Left hindlimb (tissue), 1 donor: ENCODE results near the gene UAP1L1.

Source experiments
- DNase-seq: peaks from one replicate; pipeline ENCODE4 v3.0.0-alpha.2; 2018

UAP1L1 gene

DNA sequence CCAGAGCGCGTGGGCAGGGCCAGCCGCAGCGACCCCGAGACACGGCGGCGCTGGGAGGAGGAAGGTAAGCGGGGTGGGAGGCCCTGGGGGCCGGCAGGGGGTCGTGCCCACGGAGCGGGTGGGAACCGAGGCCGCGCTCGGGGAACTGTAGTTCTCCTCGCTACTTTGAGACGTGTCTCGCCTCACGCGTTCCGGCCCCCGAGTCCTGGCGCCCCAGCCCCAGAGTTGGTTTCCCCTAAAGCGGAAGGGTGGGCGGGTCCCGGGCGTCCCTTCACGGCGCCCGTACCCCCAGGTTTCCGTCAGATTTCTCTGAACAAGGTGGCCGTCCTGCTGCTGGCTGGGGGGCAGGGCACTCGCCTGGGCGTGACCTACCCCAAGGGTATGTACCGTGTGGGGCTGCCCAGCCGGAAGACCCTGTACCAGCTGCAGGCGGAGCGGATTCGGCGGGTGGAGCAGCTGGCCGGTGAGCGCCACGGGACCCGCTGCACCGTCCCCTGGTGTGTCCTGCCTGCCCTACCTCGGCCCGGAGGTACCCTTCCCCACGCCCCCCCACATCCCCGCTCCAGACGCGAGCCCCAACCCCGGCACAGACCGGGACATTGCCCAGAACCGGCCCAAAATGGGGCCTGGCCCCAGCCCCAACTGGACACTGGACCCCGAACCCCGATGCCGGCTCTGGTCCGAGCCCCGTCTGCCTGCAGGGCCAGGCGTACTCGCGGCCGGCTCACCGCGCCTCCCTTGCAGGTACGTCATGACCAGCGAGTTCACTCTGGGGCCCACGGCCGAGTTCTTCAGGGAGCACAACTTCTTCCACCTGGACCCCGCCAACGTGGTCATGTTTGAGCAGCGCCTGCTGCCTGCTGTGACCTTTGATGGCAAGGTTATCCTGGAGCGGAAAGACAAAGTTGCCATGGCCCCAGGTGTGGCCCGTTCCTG is 709 bp downstream of the UAP1L1 start:
- no peak for DNase-seq

DNA sequence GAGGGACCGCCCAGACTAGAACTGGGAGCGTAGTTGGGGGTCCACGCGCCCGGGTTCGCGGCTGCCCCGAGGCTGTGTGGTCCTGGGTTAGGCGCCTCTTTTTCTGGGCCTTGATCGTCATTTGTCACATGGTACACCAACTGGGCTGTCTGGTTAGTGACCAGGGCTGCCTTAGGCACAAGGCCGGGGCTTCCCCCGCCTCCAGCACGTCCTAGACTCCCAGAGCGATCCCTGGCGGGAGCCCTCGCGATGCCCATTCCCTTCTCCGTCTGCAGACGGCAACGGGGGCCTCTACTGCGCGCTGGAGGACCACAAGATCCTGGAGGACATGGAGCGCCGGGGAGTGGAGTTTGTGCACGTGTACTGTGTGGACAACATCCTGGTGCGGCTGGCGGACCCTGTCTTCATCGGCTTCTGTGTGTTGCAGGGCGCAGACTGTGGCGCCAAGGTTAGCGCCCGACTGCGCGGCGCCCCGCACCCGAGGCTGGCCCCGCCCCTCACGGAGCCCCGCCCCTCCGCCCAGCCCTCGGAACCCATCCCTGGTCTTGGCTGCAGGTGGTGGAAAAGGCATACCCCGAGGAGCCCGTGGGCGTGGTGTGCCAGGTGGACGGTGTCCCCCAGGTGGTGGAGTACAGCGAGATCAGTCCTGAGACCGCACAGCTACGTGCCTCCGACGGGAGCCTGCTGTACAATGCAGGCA is 1.5 kb downstream of the UAP1L1 start:
- no peak for DNase-seq

DNA sequence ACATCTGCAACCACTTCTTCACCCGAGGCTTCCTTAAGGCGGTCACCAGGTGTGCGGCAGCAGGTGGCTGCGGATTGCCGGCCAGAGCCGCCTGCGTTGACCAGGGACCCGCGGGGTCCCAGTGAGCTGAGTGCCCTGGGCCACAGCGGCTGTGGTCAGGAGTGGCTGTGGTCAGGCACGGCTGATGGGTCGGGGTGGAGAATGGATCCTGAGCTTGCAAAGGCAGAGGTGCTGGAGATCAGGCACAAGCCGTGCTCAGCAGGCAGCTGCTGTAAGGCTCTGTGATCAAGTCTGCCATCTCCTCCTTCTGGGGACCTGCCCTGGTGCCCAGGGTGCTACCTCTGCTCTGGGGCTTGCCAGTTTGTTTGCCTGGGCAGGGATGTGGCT is 2.1 kb downstream of the UAP1L1 start:
- no peak for DNase-seq

DNA sequence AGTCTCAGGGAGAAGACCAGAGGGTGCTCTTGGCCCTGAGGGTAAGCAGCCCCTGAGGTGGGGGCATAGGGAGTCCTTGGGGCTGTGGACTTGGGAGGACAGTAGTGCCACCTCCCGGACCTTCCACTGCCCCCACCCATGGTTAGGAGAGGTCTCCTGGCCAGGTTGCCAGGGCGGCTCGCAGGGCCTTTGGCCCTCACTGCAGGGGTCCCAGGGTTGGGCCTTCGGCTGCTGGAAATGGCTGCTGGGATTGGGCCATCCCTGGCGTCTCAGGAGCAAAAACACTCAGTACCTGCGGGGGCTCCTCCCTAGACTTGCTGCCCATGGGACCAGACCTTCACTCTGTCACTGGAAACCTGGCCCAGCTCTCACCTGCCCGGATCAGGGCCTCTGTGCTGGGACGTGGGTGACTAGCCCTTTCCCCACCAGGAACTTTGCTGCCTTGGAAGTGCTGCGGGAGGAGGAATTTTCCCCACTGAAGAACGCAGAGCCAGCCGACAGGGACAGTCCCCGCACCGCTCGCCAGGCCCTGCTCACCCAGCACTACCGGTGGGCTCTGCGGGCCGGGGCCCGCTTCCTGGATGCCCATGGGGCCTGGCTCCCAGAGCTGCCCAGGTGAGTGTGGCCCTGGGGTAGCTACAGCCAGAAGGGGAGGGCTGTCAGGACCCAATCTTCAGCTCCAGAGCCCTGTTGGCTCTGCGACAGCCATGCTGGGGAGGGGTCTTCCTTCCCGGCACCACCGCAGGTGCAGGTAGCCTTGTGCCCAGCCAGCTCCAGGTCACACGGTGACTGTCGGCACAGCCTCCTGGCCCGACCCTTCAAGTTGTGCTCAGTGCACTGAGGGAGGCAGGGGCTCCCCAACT is 3.2 kb downstream of the UAP1L1 start:
- no peak for DNase-seq

DNA sequence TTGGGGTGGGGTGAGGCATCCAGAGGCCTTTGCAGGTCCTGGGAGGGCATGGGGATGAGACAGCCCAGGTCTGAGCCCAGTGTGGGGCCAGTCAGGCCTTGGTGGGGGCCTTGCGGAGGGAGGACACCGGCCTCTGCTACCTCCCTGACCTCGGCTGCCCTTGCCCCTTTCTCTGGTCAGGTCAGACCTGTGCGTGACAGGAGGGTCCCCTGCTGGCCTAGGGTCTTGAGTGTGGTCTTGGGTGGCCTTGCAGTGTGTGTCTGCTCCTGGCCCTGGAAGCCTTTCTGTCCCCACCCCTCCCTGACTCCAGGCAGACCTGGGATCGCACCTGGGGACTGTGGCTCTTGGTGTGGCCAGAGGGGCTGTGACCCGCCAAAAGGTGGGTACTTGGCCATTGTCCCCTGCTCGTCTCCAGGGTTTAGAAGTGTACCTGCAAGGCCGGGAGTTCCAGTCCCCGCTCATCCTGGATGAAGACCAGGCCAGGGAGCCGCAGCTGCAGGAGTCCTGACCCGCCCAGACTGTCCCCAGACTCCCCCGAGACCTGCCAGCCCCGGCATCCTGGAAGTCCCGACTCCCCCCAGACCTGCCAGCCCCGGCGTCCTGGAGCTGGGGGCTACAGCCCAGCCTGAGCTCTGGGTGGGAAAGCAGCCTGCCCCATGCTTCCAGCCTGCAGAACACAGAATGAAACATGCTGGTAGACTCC is 5.1 kb downstream of the UAP1L1 start:
- DNase-seq, result no peak

DNA sequence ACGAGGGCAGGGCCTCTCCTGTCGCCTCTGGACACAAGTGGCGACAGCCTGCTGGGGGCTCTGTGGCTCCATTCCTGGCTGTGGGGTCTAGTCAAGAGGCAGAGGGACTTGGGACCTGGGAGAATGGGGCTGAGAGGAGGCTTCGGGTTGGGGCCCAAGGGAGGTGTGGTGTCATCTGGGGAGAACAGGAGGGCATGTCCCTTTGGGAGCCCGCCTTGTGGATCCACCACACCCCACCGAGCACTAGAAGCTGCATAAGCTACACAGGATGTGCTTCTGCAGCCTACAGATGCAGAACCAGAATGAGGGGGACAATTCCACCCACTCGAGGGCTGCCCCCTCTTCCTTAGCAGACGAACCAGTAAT is 5.6 kb downstream of the UAP1L1 start:
- DNase-seq, result no peak

DNA sequence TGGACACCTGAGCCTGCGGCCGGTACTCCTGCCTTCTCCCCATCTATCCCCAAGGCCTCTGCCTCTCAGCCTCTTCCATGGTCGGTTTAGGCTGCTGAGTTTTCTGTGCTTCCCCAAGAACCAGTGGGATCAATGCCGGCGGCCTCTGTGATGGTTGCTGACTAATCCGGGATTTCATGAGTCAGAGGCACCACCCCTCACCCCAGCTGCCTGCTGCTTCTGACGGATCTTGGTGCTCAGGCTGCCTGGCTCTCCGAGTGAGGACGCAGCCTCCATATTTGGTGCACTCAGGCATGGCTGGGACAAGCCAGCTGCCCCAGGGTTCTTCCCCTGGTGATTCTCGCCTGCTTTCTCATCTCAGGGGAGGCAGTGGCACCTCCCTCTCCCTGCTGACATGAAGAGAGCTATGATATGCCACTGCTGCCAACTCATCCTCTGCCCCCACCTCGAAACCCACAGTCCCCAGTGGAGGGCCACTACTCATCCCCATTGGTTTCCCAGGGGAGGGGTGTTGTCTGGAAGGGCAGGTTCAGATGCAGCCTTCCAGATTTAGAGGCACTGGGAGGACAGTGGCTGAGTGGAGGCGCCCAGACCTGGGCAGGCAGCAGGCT is 6.2 kb downstream of the UAP1L1 start:
- DNase-seq, result no peak

DNA sequence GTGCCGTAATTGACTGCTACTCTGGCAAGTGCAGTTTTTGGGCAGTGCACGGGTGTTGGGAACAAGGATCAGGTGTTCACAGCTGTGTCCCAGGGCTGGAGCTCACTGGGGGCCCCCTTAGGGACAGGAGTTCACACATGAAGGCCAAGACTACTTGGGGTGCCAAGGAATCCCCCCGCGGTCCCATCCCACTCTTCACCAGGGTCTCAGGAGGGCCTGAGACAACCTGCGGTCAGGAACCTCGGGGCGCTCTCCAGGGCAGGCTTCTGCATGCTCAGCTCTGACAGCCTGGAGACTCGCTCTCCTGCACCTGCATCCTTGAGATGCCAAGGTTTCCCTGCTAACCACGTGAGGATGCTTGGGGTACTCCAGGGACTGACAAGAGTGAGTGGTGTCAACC is 7.2 kb downstream of the UAP1L1 start:
- no peak for DNase-seq

DNA sequence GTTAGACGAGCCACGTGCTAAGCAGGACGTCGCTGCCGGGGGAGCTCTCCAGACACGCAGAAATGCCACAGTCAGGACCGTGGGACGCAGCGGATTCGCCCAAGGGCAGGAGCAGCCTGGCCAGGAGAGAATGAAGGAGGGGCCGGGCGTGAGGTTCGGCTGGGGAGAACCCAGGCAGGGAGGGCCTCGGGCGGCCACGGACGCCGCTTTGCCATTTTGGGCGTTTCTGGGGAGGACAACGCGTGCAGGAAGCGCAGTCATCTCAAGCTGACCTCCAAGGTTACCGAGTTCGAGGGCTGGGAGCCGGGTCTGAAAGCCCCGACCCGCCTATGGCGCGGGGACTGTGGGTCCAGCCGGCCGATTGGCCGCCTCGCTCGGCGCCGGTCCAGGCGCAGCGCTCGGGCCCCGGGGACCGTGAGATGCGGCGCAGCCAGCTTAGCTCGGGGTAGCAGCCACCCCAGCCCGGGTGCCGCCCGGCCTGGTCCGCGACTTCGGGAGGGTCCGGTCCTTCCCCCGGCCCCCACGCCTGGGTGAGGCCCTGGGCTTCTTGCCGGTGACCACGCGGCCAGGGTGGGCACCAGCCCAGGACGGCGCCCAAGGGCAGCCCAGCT is 8.7 kb downstream of the UAP1L1 start:
- no peak for DNase-seq

DNA sequence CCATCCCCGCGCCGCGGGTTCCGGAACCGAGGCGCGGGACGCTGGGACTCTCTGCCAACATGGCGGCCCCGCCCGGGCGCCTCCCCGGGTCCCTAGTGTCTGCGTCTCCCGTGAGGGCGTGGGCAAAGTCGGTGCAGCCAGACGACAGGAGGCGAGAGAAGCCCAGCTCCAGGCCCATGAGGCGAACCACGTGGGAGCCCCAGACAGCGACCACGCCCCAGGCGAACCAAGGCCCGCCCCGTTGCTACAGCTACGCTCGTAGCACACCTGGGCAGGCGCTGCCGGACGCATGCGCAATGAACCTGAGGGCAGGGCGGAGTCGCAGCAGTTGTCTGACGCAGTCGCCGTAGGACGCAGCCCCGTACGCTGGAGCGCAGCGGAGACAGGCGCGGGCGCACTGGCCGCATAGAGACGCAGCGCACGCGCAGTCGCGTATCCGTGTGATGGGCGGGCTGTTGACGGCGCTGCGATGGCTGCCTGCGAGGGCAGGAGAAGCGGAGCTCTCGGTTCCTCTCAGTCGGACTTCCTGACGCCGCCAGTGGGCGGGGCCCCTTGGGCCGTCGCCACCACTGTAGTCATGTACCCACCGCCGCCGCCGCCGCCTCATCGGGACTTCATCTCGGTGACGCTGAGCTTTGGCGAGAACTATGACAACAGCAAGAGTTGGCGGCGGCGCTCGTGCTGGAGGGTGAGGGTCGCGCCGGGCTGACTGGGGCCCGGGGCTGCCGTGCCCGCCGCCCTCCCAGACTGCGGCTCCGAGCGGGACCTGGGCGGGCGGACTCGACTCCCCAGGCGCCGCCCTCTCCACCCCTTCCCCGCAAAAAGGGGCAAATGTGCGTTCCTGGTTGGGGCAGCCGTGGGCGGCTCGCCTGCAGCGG is 9.5 kb downstream of the UAP1L1 start, which contains the start of gene MAN1B1:
MAN1B1 (plus strand) TSS at position 455 of the 878 bp plus-strand sequence; CDS start at position 470, 15 bp downstream.
- DNase-seq, result peak; percentile 98

DNA sequence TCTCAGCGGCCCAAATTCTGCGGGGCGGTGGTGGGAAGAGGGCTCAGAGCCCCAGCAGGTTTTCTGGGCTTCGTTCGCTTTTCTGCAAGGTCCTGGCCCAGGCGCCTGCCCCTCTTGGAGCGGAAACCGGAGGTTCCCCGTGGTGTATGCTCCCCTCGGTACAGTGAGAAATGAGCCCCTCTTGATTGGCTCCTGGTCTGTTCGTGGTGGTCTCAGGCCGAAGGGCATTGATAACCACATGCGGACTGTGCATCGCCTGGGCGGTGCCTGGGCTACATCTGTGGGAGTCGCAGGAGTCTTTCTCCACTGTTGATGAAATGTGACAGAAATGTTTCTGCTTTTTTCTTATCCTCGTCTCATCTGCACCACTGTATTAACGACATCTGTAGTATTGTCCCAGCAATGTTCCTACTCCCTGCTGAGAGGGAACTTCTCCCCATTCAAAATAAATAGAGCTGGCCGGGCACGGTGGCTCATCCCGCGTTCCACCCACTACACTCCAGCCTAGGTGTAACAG is 10.2 kb downstream of the UAP1L1 start:
- DNase-seq, result no peak

DNA sequence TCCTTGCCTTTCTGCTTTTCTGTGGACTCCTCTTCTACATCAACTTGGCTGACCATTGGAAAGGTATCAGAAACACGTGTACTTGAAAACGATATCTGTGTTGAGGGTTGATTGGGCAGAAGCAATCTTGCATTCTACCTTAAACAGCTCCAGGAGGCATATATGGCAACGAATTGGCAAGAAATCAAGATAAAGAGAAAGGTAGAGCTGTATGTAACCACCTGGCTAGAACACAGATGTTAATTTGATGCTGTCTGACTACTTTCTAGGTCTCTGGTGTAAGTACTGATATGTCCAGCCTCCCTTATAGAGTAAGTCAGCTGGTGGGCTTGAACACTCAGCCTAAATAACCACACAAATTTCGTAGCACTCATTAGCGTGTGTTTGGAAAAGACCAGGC is 10.8 kb downstream of the UAP1L1 start:
- no peak for DNase-seq

DNA sequence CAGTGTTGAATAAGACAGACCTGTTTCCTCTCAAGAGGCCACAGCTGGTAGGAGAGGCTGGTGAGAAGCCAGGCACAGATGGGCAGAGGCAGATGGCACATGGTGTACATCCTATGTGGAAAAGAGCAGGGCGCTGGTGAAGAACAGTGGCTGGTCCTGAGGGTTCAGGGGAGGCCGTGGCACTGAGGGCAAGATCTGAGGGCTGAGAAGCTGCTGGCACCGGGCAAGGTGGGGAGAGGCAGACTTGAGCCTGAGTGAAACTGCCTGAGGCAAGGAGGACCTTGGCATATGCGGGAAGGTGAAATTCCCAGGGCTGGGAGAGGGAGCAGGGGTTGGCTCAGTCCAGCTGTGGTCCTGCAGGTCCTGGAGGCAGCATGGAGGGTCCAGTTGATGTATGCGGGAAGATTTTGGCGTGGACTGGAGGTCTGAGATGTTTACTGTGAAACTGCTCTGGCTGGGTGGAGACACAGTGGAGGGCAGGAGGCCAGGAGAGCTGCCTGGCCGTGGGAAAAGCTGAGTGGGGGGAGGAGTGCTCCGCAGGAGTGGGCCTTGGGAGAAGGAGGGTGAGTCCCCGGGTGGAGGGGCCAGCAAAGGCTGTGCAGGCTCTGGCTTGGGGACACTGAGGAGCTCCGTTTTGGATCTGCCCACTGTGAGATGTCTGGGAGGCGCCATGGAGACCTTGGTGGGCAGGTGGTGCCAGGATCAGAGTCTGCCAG is 12.1 kb downstream of the UAP1L1 start:
- DNase-seq, result no peak

DNA sequence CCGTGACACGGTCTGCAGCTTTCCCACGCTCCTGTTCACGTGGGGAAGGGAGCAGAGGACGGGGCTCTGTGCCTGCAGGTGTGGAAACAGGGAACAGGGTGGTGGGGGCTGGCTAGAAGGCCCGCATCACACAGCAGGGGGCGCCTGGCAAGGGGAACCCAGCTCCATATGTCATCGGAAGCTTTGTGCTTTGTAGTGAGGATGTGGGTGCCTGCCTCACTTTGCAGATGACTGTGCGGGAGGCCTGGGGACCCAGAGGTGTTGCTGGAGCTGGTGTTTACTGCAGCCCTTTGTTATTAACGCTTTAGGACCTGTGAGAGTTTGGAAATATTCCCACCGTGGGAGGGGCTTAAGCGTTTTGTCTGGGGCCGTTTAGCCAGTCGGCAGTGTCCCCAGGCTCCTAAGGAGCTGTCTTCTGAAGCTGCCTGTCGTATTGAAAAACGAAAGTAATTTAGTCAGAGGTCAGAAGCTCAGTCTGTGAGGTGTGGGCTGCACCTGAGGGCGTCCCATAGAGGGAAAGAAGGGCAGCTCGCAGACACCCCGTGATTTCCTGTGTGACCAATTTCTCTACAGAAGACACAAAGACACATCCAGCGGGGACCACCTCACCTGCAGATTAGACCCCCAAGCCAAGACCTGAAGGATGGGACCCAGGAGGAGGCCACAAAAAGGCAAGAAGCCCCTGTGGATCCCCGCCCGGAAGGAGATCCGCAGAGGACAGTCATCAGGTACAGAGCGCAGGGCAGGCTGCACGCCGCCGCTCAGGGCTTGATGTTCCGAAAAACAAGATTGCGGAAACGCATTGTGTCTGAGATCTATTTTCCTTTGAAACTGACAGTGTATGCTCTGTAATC is 18.6 kb downstream of the UAP1L1 start:
- no peak for DNase-seq

DNA sequence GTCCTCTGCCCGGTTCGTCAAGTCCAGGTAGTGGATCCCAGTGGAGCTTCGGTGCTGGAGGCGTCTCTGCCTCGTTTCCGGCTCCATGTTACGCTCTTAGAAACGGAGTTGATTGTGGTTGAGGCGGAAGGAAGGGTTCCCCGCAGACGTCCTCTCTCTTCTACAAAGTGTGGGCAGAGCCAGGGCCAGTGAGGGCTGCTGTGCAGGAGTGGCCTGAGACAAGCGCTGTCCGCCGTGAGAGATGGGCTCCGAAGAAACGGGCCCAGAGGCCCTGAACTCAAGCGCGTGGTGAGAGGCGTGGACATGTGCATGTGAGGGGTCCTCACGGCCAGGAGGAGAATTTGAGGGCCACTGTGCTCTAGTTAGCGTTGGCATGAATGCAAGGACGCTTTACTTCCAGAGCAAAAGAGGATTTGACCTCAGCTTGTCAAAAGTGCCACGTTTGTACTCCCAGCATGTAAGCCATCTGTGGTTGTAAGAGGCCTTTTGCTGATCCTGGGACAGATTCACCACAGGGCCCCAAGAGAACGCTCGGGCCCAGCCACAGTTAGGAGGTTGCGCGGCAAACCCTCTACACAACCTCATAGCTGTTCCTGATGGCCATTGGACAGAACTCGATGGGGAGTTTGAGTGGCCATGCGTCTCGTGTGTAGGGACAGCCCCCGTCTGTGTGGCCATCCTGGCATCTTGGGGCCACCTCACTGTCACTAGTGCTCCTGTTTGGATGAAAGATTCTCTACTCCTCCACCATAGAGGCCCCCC is 19.6 kb downstream of the UAP1L1 start:
- no peak for DNase-seq

DNA sequence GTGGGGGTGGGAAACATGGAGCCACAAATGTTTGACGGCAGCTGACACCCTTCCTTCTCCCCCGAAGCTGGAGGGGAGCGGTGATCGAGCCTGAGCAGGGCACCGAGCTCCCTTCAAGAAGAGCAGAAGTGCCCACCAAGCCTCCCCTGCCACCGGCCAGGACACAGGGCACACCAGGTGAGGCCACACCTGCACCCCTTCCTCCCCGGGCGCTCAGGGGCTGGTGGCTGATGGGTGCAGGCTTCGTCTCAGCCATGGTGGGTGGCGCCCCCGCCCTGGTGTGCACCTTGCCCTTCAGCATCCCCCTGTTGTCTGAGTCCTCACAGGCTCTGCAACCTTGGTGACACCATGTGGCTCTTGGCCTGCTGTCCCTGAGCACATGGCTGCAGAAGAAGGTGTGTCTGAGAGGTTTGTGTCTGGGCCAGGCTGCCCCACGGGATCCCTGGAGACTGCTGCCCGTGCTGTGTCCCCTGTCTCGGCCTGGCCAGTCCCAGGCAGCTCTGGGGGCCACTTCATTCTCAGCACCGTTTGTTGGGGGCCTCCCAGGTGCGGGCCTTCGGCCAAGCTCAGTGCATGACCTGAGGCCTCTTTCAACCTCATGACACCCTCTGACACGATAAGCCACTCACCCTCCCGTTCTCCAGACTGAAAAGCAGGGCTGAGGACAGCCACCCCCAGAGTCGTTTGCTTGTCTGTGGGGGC is 20.6 kb downstream of the UAP1L1 start:
- no peak for DNase-seq

DNA sequence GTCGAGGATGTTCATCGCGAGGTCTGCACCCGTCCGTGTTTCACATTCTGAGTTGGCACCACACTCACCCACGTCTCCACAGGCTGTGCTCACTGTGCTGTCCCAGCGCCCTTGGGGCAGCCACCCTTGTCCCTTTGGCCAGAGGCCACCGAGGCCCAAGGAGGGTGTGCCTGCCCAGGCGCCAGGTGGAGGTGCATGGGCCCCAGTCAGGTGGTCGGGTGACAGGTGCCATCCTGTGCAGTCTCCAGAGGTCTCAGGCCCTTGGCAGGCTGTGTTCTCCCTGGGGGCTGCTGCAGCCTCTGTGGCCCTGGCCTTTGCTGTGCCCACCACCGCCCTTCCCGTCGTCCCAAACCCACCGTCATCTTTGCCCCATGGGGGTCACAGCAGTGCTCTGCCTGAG is 21.9 kb downstream of the UAP1L1 start:
- DNase-seq, result no peak
